Tongue (tissue), 2 donors: ENCODE data around the gene UBE2E2. TPM values are rescaled to one million over a fixed set of nuclear protein-coding genes. Genes with fewer than 3 reads are reported as not detected.

Experiments used
- DNase-seq: peaks from one replicate; pipeline ENCODE4 v3.0.0-alpha.2; 2015
- total RNA-seq: library from RNA; depleted of rRNA; stranded (reverse); fragments of >200 nt; gene quantifications from one replicate; pipeline ENCODE4 v1.2.3, GENCODE V29; 2014

UBE2E2 gene
- total RNA-seq, 1 donor from 2014 or later, result 177 TPM

GRCh38 chr3:23444386-23444785 lies 241.3 kb downstream of the UBE2E2 start:
- DNase-seq, result no peak

- no peak for DNase-seq
Observed at GRCh38 chr3:23446301-23446700, 243.2 kb downstream of the UBE2E2 start.

GRCh38 chr3:23448998-23449537 lies 245.9 kb downstream of the UBE2E2 start:
- no peak for DNase-seq

- DNase-seq, result no peak
Observed at GRCh38 chr3:23450051-23450450, 246.9 kb downstream of the UBE2E2 start.

GRCh38 chr3:23450806-23451205 lies 247.7 kb downstream of the UBE2E2 start:
- DNase-seq, result no peak

- DNase-seq, result no peak
Observed at GRCh38 chr3:23452408-23452807, 249.3 kb downstream of the UBE2E2 start.

GRCh38 chr3:23455084-23455483 lies 252.0 kb downstream of the UBE2E2 start:
- no peak for DNase-seq

GRCh38 chr3:23455775-23456174 lies 252.6 kb downstream of the UBE2E2 start:
- DNase-seq, result no peak

GRCh38 chr3:23457697-23458096 lies 254.6 kb downstream of the UBE2E2 start:
- DNase-seq, result no peak

GRCh38 chr3:23459465-23459864 lies 256.3 kb downstream of the UBE2E2 start:
- DNase-seq, result peak; percentile 14

GRCh38 chr3:23459889-23460546 lies 256.9 kb downstream of the UBE2E2 start:
- no peak for DNase-seq

- no peak for DNase-seq
Observed at GRCh38 chr3:23461069-23461468, 257.9 kb downstream of the UBE2E2 start.

GRCh38 chr3:23463791-23464190 lies 260.7 kb downstream of the UBE2E2 start:
- DNase-seq, result no peak

GRCh38 chr3:23465569-23465968 lies 262.4 kb downstream of the UBE2E2 start:
- DNase-seq, result no peak

- no peak for DNase-seq
Observed at GRCh38 chr3:23468203-23468602, 265.1 kb downstream of the UBE2E2 start.

- DNase-seq, result no peak
Observed at GRCh38 chr3:23474580-23475357, 271.6 kb downstream of the UBE2E2 start.

- no peak for DNase-seq
Observed at GRCh38 chr3:23475446-23475845, 272.3 kb downstream of the UBE2E2 start.

- DNase-seq, result no peak
Observed at GRCh38 chr3:23479026-23479425, 275.9 kb downstream of the UBE2E2 start.

GRCh38 chr3:23479615-23480328 lies 276.6 kb downstream of the UBE2E2 start:
- DNase-seq, result no peak

GRCh38 chr3:23480329-23480714 lies 277.2 kb downstream of the UBE2E2 start:
- DNase-seq, result peak; percentile 78

GRCh38 chr3:23481011-23481615 lies 278.0 kb downstream of the UBE2E2 start:
- DNase-seq, result no peak

GRCh38 chr3:23481616-23482278 lies 278.6 kb downstream of the UBE2E2 start:
- DNase-seq, result peak; percentile 77
